NCI-H2196 (cell line): ENCODE measurements around the gene SLC9C1.
A peak's percentile ranks its signal among the peaks of the same experiment; 100 is the strongest.

ENCODE experiments used
- DNase-seq: peaks from one replicate; lab custom pipeline; 2025; ENCODE audit not compliant: unreplicated experiment; lab: John Stamatoyannopoulos, UW

SLC9C1 gene

GRCh38 chr3:112293368-112294321, at the start of gene SLC9C1:
Gene SLC9C1 (minus strand): TSS chr3:112294216. CDS start chr3:112286791, 7,425 bp downstream.
- peak; percentile 71 for DNase-seq

- DNase-seq = no peak
These were observed 47.4 kb upstream of the SLC9C1 start for GRCh38 chr3:112341386-112341785.

DNA sequence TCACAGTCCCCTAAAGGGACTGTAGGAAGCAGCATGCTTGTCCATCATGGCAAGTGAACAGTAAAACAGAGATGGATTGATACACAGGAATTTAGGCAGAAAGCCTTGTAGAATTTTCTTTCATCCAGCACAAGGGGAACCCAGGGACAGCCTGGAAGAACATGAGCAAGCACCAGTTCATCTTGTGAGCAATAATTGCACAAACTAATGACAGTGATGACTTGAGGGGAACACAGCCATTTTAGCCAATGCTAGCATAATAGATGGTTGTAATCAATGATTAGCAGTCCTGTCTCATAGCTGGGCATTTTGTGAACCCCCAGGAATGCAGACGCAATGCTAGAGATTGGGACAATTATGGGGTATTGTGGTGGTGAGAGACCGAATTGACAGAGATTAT, 45.6 kb upstream of the SLC9C1 start:
- no peak for DNase-seq

- DNase-seq = no peak
These were observed 45.1 kb upstream of the SLC9C1 start for GRCh38 chr3:112339134-112339533.

DNA sequence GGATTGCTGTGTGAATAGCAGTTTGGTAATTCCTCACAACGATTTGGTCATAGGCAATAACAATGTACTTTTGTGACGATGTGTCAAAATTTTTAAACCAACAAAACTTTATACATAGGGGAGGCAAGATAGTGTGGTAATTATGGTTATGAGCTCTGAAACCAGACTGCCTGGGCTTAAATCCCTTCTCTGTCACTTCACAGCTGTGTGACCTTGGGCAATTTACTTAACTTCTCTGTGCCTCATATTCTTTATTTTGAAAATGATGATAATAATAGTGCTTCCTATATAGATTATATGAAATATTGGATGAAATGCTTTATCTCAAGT, 44.7 kb upstream of the SLC9C1 start:
- no peak for DNase-seq

DNA sequence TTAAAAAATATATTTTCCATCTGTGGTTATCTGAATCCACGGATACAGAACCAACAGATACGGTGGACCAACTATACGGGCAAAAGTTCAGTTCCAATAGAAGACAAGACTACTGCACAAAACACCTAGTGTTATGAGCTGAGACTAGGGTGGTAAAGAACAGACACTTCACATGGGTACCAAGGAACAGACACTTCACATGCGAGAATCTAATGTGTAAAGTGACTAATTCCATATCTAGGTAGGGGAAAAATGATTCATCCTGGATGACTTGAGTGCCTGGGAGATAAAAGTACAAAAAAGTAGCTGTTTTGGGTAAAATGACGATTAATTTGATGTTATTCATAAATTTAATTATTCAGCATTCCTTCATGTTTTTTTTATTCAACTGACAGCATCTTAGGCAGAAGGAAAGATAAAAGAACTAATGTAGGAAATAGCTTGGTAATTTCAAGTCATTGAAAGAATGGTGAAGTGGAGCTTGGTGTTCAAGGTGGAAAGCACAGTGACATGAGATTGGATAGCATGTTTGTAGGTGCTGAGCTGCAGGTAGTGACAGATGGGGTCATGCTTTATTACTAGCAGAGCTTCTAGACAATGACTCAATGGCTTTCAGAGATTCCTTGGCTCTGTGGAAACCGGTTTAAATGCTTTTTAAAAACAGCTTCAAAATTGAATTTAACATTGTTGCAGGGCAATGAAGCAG, 44.2 kb upstream of the SLC9C1 start:
- DNase-seq = no peak

DNA sequence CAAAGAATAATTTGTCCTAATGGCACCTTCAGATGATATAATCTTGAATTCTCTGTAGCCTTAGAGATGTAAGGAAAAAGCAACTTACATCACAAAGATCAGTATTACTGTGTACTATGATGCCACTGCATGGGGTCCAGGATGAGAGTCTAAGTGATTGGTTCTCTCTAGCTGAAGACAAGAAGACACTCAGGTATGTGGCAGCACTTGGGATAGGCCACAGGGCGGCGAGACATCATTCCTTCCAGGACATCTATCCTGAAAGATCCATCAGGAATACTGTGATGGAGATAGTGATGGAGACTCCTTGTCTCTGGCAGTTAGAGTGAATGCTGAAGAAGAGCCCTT, 41.4 kb upstream of the SLC9C1 start:
- no peak for DNase-seq

DNA sequence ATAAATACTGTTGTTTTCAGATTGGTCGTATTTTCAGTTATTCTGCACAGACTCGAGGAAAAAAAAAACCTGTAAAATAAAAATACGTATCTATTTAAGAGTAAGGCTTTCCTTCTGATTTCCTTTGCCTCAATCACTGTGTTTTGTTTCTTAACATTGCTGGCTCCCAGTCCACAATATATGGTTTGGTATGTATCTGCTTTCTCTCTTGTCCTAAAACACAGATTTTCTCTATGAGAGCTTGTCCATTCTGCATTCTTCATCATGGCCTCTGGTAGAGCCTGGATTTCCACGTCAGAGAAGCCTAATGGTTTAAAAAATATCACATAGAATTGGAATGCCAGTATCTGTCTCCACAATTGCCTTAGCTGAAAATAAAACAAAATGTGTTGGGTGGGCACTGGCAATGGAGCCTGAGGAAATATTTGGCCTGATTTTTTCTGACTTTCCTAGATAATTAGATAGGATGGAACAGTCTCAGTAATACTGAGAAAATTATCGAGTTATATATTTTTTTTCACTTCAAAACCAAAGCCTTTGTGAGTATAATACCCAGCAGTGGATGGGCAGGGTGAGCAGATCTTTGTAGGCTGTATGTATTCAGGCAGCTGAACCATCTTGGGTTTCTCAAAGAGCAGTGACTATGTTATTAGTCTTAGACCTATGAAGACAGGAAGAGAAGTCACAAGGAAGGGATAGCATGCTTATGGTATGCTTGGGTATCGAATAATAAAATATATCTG, 40.8 kb upstream of the SLC9C1 start:
- no peak for DNase-seq

DNA sequence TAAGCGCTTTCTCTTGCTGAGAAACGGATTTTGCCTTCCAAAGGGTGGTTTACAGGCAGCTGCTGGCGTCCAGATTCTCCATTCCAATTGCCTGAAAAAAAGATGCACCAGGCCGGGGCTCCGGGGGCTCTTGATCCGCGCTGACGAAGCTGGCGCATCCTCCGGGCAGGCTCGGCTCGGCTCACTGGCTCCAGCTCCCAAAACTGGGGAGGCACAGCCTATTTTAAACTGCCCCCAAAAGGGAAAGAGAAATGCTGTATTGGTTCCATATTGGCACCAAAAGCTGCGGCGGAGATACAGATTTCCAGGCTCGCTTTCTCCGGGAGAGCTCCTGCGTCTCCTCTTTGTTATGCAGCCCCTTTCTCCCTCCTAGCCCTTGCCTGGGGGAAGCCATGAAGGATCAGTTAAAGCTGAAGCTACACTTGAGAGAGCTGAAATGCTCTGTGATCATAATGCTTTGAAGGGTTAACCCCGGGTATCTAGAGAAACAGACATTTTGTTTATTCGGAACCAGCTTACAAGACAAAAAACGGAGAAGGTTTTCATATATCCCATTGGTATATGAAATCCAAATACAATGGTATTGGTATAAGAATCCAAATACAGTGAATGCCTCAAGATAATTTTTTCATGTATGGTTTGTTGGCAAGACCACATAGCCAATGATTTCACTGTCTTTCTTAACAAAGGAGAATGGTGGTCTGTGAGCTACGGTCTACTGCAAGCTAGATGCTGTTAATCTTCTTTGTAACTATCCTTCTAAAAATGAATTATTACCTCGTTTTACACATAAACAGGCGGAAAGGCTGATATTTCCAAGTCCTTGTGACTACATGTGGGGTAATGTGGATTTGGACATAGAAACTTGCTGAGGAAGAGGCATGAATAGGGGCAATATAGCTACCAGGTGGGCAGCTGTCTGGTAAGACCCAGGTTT, 39.6 kb upstream of the SLC9C1 start:
- no peak for DNase-seq

GRCh38 chr3:112333002-112333380, 39.0 kb upstream of the SLC9C1 start, which contains the start of gene CD200:
Gene CD200 (plus strand): TSS chr3:112333156. CDS start chr3:112333213, 57 bp downstream.
- DNase-seq = no peak

GRCh38 chr3:112331851-112332250, 37.8 kb upstream of the SLC9C1 start:
- DNase-seq = no peak

DNA sequence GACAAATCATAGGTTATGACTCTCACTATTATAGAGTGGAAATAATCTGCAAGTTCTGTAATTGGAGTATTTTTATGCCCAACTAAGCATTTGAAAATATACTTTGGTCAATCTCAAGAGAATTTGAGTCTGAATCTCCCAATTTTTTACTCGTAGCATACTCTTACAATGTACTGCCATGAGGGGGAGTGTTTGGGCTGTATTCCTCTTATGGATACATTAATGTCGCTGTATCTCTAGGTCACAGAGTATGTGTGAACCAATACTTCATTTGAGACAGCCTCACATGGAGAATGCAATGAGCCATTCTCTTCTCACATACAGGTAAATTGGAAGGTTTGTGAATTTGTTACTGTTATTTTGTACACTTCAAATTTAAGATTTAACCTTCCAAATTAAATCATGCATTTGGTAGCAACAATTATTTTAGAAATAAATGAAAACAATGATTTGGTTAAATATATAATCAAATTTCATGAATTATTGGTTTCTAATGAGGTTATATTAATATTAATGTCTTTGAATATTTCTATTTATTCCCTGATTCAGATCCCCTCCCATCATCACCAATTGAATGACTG, 33.4 kb upstream of the SLC9C1 start:
- DNase-seq = no peak

GRCh38 chr3:112321867-112322652, 28.0 kb upstream of the SLC9C1 start:
- no peak for DNase-seq

DNA sequence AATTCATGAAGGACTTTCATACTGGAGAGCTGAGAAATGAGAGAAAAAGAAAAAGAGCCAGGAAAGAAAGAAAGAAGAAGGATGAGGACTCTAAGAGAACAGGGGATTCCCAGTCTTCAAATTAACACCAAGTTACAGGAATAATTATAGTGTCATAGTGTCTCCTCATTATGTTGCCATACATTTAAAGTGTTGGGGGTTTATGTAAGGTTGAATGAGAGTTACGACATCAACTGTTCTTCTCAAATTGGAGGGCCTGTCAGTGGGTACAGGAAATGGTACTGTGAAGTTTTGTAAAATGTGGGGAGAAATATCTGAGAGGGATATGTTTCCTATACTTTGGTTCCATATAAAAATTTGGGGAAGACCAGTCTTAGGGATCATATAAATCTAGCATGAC, 26.7 kb upstream of the SLC9C1 start:
- DNase-seq = no peak

DNA sequence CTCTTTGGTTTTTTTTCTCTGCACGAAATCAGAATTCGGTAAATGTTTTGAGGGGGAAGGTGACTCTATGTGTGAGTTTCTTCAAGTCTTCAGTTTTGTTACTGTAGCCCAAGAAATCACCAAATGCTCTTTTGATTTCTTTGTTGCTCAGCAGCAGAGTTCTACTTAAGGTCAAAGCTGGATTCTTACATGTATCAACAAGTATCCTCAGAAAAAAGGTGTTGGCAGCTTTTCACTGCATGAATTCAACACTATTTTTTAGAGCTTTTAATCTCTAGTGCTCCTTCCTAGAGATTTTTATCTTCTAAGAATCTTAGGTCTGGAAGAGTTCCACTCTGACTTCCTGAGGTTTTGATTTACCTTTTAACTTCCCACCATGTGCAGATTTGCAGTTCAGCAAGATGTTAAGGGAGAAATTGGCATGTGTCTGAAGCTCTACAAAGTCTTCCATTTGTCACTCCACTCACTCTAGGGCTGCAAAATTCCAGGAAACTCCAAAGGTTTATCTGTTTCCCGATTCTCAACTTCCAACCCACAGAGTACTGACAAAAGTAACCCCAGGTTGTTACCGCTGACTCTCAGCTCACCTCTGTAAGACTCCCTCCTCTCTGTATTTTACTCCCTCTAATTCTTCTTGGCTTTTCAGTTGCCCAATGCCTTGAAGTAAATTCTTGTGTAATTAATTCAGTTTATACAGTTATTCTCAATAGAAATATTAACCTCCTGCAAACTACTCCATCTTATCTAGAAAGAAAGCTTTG, 25.7 kb upstream of the SLC9C1 start:
- no peak for DNase-seq

DNA sequence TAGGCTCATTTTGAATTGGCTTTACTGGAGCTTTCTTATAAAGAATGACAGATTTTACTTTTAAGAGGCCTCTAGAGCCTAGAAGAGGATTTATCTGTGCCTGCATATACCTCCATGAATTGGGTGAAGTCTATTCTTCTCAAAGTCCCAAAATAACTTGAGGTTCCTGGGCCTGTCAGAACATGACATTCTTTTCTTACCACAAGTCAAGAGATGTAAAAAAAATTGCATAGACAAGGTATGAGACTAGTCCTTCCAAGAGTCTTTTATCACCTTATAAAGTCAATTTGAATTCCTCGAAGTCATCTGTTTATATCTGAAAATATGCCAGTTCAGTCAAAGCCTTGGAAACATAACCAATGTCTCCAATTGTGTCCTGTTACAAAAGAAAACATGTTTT, 21.8 kb upstream of the SLC9C1 start:
- no peak for DNase-seq

DNA sequence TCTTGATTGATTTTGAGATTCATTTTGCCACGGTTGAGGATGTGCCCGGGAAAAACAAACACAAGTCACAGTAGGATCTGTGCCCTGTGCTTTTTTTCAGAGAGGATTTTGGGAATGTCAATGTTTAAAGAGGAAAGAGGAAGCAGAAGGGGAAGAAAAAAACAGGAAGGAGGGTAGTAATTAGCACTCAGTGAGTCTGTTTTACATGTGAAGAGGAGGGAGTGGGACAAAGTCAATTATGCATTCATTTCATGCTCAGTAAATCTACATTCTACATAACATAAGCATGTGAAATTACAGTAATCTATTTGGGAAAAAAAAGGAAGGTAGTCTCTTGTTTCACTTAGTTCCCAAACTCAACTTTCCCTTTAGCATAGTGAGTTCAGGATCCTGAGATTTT, 20.6 kb upstream of the SLC9C1 start:
- DNase-seq = no peak

DNA sequence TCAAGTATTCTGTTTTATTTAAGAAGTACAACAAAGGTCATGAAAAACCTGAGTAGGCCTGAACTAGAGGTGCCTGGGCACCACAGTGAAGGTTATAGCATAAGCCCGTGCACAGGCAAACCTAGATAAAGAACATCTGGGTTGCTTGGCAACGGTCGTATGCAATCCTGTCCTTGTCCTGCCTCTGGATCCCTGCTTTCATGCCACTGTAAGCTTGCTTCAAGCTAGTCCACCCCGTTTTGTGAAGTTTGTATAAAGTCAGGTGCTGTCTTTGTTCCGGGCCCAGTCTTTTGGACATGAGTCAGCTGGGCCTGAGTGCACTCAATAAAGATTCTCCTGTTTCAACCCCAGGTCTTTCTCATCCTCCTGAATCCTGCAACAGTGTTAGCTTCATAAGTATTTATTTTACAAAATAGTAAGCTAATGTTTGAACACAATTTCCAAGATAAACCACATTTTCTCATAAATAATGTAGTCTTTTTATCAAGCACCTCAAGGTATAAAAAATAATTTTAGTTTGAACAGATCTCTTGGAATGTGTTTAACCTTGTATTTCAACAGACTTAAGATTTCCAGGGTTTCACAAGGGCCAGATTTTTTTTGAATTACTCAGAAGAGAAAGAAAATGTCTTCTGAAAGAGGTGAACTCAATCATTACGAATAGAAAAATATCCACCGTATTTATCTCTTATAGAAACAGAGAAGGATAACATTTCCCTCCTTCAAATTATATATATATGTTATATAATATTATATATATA, 14.3 kb upstream of the SLC9C1 start:
- DNase-seq = peak; percentile 58
